Body of pancreas (tissue), 4 donors: Measurements from ENCODE around the gene NISCH.
A peak's percentile ranks its signal among the peaks of the same experiment; 100 is the strongest.

Source experiments
- CTCF ChIP-seq, 7 experiments: fragments of 450-650 bp in 4 of 7; fragments of 200-600 bp in 3 of 7; sonication (generic) in 3 of 7; IDR thresholded peaks; one replicate each; pipeline ENCODE4 v1.5.1; 2016 to 2019; ENCODE audit warnings: antibody characterized with exemption in 7 of 7
- POLR2A ChIP-seq, 3 donors: fragments of 450-650 bp; IDR thresholded peaks; one replicate each; pipeline ENCODE4 v1.6.1; 2016; ENCODE audit warnings: antibody characterized with exemption in 3 of 3, mild to moderate bottlenecking in 2 of 3

- TF ChIP-seq POLR2A (IDR thresholded peaks at IDR 0.05) (peak in 1 of 3 donors; percentile 10), CTCF (IDR thresholded peaks at IDR 0.05) (peak in 1 of 7 experiments; percentile 4)
Measured at GRCh38 chr3:52533623-52534280, 78.3 kb downstream of the NISCH start, which contains the start of gene NT5DC2.
